Right lobe of liver (tissue), 4 donors: ENCODE measurements around the gene TAB2.

Source experiments
- CTCF ChIP-seq, 4 donors: fragments of 200-600 bp in 3 of 4; fragments of 450-650 bp in 1 of 4; IDR thresholded peaks; one replicate each; pipeline versions ENCODE4 v1.5.1 to v1.8.0; 2016 to 2022; ENCODE audit warnings: antibody characterized with exemption in 4 of 4, mild to moderate bottlenecking in 2 of 4
- POLR2A ChIP-seq: fragments of 450-650 bp; IDR thresholded peaks from one replicate; pipeline ENCODE4 v1.6.1; 2017; ENCODE audit warnings: antibody characterized with exemption, mild to moderate bottlenecking
- donor health status: DM: no; HTN: no; CAD: no.
- donor health status: DM: no; HTN: no; CAD: no.
- donor health status: DM: no; HTN: yes; CAD: no.

- no peak for TF ChIP-seq CTCF (IDR thresholded peaks at IDR 0.05)
- no peak for TF ChIP-seq POLR2A
Observed at GRCh38 chr6:149311293-149311692, 6.2 kb upstream of the TAB2 start.
